Heart left ventricle (tissue), 16 donors: ENCODE measurements around the gene BNC2. TPM values are rescaled to one million over a fixed set of nuclear protein-coding genes. Genes with fewer than 3 reads are reported as not detected.

Experiments
- ATAC-seq, 4 donors: fragments of 200-7000 bp; cut with Tn5 transposase; one replicate each; pipeline ENCODE4 v1.9.1; 2020 to 2022; ENCODE audit warnings: moderate library complexity in 4 of 4, mild to moderate bottlenecking in 3 of 4, moderate number of reproducible peaks in 1 of 4
- DNase-seq, 5 donors: peaks; one replicate each; pipeline ENCODE4 v3.0.0-alpha.2; 2020
- H3K27ac ChIP-seq, 12 donors: fragments of 200-600 bp; sonication (generic) in 4 of 12; one replicate each; pipeline versions ENCODE4 v1.5.0 to v1.8.0; 2016 to 2022; ENCODE audit warnings: mild to moderate bottlenecking in 2 of 12
- H3K27me3 ChIP-seq, 9 donors: fragments of 200-600 bp; sonication (generic) in 2 of 9; one replicate each; pipeline versions ENCODE4 v1.5.1 to v1.8.0; 2016 to 2022; ENCODE audit warnings: mild to moderate bottlenecking in 3 of 9
- H3K36me3 ChIP-seq, 9 donors: fragments of 200-600 bp; sonication (generic) in 2 of 9; one replicate each; pipeline versions ENCODE4 v1.5.0 to v1.8.0; 2018 to 2022; ENCODE audit warnings: mild to moderate bottlenecking in 2 of 9
- H3K4me1 ChIP-seq, 12 donors: fragments of 200-600 bp; sonication (generic) in 4 of 12; one replicate each; pipeline versions ENCODE4 v1.5.0 to v1.8.0; 2016 to 2022; ENCODE audit warnings: mild to moderate bottlenecking in 3 of 12
- H3K4me3 ChIP-seq, 12 donors: fragments of 200-600 bp; sonication (generic) in 4 of 12; one replicate each; pipeline versions ENCODE4 v1.5.0 to v1.8.0; 2017 to 2022; ENCODE audit warnings: mild to moderate bottlenecking in 9 of 12, moderate library complexity in 4 of 12
- H3K9me3 ChIP-seq, 12 donors: fragments of 200-600 bp; sonication (generic) in 4 of 12; one replicate each; pipeline versions ENCODE4 v1.5.0 to v1.8.0; 2016 to 2022; ENCODE audit warnings: mild to moderate bottlenecking in 1 of 12
- POLR2A ChIP-seq, 2 donors: fragments of 450-650 bp; IDR thresholded peaks; one replicate each; pipeline ENCODE4 v1.6.1; 2017; ENCODE audit warnings: antibody characterized with exemption in 2 of 2, mild to moderate bottlenecking in 2 of 2, moderate library complexity in 2 of 2
- WGBS, 4 donors: extraction: QIAGEN DNeasy Blood & Tissue Kit in 2 of 4; methylation state at CpG; one replicate each; pipeline versions ENCODE4 v1.1.5 to v1.1.7; 2013 to 2018; 5-methylcytosine and 5-hydroxymethylcytosine counted together
- intact Hi-C, 10 donors: fragments of 100-400 bp; cut with DNase I; formaldehyde crosslinking; loops; one replicate each; pipeline versions ENCODE4 v1.11.1 to v1.14.2; 2022
- polyA plus RNA-seq, 2 donors: library from polyadenylated mRNA; stranded (reverse); fragments of 200-250 nt; gene quantifications; one replicate each; pipeline ENCODE4 v1.2.3, GENCODE V29; 2013
- total RNA-seq, 9 donors: library from RNA; depleted of rRNA in 2 of 9; stranded (reverse); fragments of >200 nt in 2 of 9; fragmentation: NEBNext Ultra II Directional in 3 of 9; extraction: Animal tissue kit (Norgen Biotek cat#: 25700) in 3 of 9; gene quantifications; one replicate each; pipeline versions ENCODE4 v1.1.0 to v1.2.4, GENCODE V29; 2016 to 2023
- TF ChIP-seq, protein P1 (sequence below), 12 donors: fragments of 200-600 bp; sonication (generic) in 4 of 12; IDR thresholded peaks; one replicate each; pipeline versions ENCODE4 v1.5.0 to v1.8.0; 2018 to 2022; ENCODE audit warnings: antibody characterized with exemption in 12 of 12, mild to moderate bottlenecking in 5 of 12
- donor health status: ischemic (EF 13 %, LVEDD 7.1; RV severe dilation, severe dysfunction).
- donor health status: healthy with polysubstance abuse.
- donor health status: DM: no; HTN: yes; CAD: no.
- donor health status: DM: no; HTN: no; CAD: no.
- donor health status: ischemic (EF 25% LVEDD 6.9; RV normal size, moderate dysfunction).
- donor health status: ischemic (EF 25% LVEDD 5.7; RV mildly dilated, moderate dysfunction).
- donor health status: healthy.
- donor health status: DM: yes; HTN: yes; CAD: no.
- donor health status: ischemic (EF 35%, LVEDD 5.7; RV mildly dilated, moderate dysfunction).
- donor health status: nonischemic (EF 11% LVEDD 7.7; RV severe dilation, severe dysfunction).
- donor health status: DM: yes; HTN: yes; CAD: no.
- donor health status: PGD.
- donor health status: ischemic (EF 29% LVEDD 5.4; RV normal size, mild dysfunction).
- donor health status: nonischemic (EF 23%, LVEDD 6.1; RV moderate dilation, normal function).

The BNC2 gene
- total and polyA plus RNA-seq, 11 donors = 0.38 to 27.1 (median 3.8) TPM

- 71 to 78% (median 74%) methylated on average over 7 of the region's 7 CpGs for WGBS, 4 donors
- no peak overlapping the region for H3K27ac ChIP-seq
- H3K4me3 ChIP-seq = no peak overlapping the region
- no peaks in the 10 kb centered on the region for H3K36me3 ChIP-seq
- no peak for TF ChIP-seq POLR2A (IDR thresholded peaks at IDR 0.05)
- TF ChIP-seq, protein P1, sequence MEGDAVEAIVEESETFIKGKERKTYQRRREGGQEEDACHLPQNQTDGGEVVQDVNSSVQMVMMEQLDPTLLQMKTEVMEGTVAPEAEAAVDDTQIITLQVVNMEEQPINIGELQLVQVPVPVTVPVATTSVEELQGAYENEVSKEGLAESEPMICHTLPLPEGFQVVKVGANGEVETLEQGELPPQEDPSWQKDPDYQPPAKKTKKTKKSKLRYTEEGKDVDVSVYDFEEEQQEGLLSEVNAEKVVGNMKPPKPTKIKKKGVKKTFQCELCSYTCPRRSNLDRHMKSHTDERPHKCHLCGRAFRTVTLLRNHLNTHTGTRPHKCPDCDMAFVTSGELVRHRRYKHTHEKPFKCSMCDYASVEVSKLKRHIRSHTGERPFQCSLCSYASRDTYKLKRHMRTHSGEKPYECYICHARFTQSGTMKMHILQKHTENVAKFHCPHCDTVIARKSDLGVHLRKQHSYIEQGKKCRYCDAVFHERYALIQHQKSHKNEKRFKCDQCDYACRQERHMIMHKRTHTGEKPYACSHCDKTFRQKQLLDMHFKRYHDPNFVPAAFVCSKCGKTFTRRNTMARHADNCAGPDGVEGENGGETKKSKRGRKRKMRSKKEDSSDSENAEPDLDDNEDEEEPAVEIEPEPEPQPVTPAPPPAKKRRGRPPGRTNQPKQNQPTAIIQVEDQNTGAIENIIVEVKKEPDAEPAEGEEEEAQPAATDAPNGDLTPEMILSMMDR (IDR thresholded peaks at IDR 0.05) = no peak
- H3K4me1 ChIP-seq = peaks cover 0 to 21% (median 0%) of the 10 kb centered on the region in 12 donors
- intact Hi-C loops = loop anchor here in 1 of 10 donors (10.0 kb wide), 1 partner anchor 105 kb away; no protein-coding TSS in a partner anchor
- no peak for DNase-seq
- H3K9me3 ChIP-seq = no peaks in the 10 kb centered on the region
- no peaks in the 10 kb centered on the region for H3K27me3 ChIP-seq
- no peak for ATAC-seq
Observed at GRCh38 chr9:16619914-16620520, 250.5 kb downstream of the BNC2 start.

- Histone ChIP-seq H3K27me3 (no peaks in the 10 kb centered on the region), H3K9me3 (no peaks in the 10 kb centered on the region), H3K4me3 (no peak overlapping the region), H3K4me1 (peaks cover 0 to 16% (median 0%) of the 10 kb centered on the region in 12 donors), H3K27ac (no peak overlapping the region), H3K36me3 (no peaks in the 10 kb centered on the region)
- intact Hi-C loops = no loop called here
- no peak for ATAC-seq
- no peak for DNase-seq
- TF ChIP-seq, protein P1 (IDR thresholded peaks at IDR 0.05) = no peak
- TF ChIP-seq POLR2A (IDR thresholded peaks at IDR 0.05) = no peak
Observed at GRCh38 chr9:16619402-16619801, 251.1 kb downstream of the BNC2 start.

- Histone ChIP-seq H3K4me1 (peaks cover 0 to 12% (median 0%) of the 10 kb centered on the region in 12 donors), H3K9me3 (no peaks in the 10 kb centered on the region), H3K4me3 (no peak overlapping the region), H3K27ac (no peak overlapping the region), H3K36me3 (no peaks in the 10 kb centered on the region), H3K27me3 (no peaks in the 10 kb centered on the region)
- WGBS, 4 donors = 73 to 90% (median 84%) methylated on average over 3 of the region's 3 CpGs
- ATAC-seq (no peak), DNase-seq (no peak)
- TF ChIP-seq, protein P1 (IDR thresholded peaks at IDR 0.05) = no peak
- no peak for TF ChIP-seq POLR2A (IDR thresholded peaks at IDR 0.05)
- intact Hi-C loops = no loop called here
Observed at GRCh38 chr9:16618524-16618923, 251.9 kb downstream of the BNC2 start.

- no peak for ATAC-seq
- no peak for DNase-seq
- H3K27ac ChIP-seq = no peak overlapping the region
- H3K4me3 ChIP-seq = no peak overlapping the region
- 56 to 79% (median 72%) methylated on average over 2 of the region's 2 CpGs for WGBS, 4 donors
- H3K9me3 ChIP-seq = no peaks in the 10 kb centered on the region
- no peak for TF ChIP-seq POLR2A (IDR thresholded peaks at IDR 0.05)
- TF ChIP-seq, protein P1 (IDR thresholded peaks at IDR 0.05) = no peak
- intact Hi-C loops = no loop called here
- no peaks in the 10 kb centered on the region for H3K27me3 ChIP-seq
- no peaks in the 10 kb centered on the region for H3K36me3 ChIP-seq
- H3K4me1 ChIP-seq = peaks cover 0 to 12% (median 0%) of the 10 kb centered on the region in 12 donors
Observed at GRCh38 chr9:16616686-16617085, 253.8 kb downstream of the BNC2 start.
